Measurements from ENCODE around the gene SMCO3.

Gene SMCO3

GRCh38 chr12:14814014-14814413, at the start of gene SMCO3:
SMCO3 (minus strand) TSS chr12:14814182; CDS start chr12:14806680, 7,502 bp downstream.
- no peak for DNase-seq

GRCh38 chr12:14860490-14860889, 46.5 kb upstream of the SMCO3 start:
- no peak for DNase-seq

GRCh38 chr12:14858513-14858912, 44.5 kb upstream of the SMCO3 start:
- no peak for DNase-seq

GRCh38 chr12:14854586-14855183, 40.7 kb upstream of the SMCO3 start:
- DNase-seq = no peak

- no peak for DNase-seq
These were observed 40.0 kb upstream of the SMCO3 start for GRCh38 chr12:14853961-14854360.

GRCh38 chr12:14852880-14853279, 38.9 kb upstream of the SMCO3 start:
- no peak for DNase-seq

- DNase-seq = no peak
These were observed 37.1 kb upstream of the SMCO3 start for GRCh38 chr12:14850929-14851663.

- no peak for DNase-seq
These were observed 35.7 kb upstream of the SMCO3 start for GRCh38 chr12:14849661-14850060.

- DNase-seq = no peak
These were observed 33.0 kb upstream of the SMCO3 start for GRCh38 chr12:14846876-14847580.

- no peak for DNase-seq
These were observed 32.1 kb upstream of the SMCO3 start for GRCh38 chr12:14846042-14846587.

- DNase-seq = peak; percentile 40
These were observed 31.4 kb upstream of the SMCO3 start for GRCh38 chr12:14845350-14845750.

GRCh38 chr12:14844401-14844800, 30.4 kb upstream of the SMCO3 start:
- DNase-seq = no peak

- DNase-seq = no peak
These were observed 29.5 kb upstream of the SMCO3 start, which contains the start of gene ART4 for GRCh38 chr12:14843425-14843887. ART4 (minus strand) TSS chr12:14843526; CDS start chr12:14843113, 413 bp downstream.

- DNase-seq = no peak
These were observed 28.3 kb upstream of the SMCO3 start for GRCh38 chr12:14842315-14842714.

GRCh38 chr12:14841761-14842160, 27.8 kb upstream of the SMCO3 start:
- no peak for DNase-seq

- DNase-seq = no peak
These were observed 26.6 kb upstream of the SMCO3 start for GRCh38 chr12:14840616-14841015.

GRCh38 chr12:14839262-14839661, 25.3 kb upstream of the SMCO3 start:
- DNase-seq = no peak

GRCh38 chr12:14836336-14837210, 22.6 kb upstream of the SMCO3 start:
- no peak for DNase-seq

- no peak for DNase-seq
These were observed 20.5 kb upstream of the SMCO3 start for GRCh38 chr12:14834509-14834908.

- no peak for DNase-seq
These were observed 20.0 kb upstream of the SMCO3 start for GRCh38 chr12:14833952-14834351.

- no peak for DNase-seq
These were observed 19.4 kb upstream of the SMCO3 start for GRCh38 chr12:14833336-14833735.

- DNase-seq = no peak
These were observed 14.9 kb upstream of the SMCO3 start for GRCh38 chr12:14828892-14829291.

- no peak for DNase-seq
These were observed 13.1 kb upstream of the SMCO3 start for GRCh38 chr12:14827043-14827442.
